PC-3 (cell line): ENCODE results near the gene EMC8.

Experiments
- CTCF ChIP-seq: fragments of 300-600 bp; sonication (generic); conservative IDR thresholded peaks from 2 replicates; pipeline ENCODE4 v1.5.1; 2017; ENCODE audit warnings: antibody characterized with exemption, low read depth, mild to moderate bottlenecking, low read length
- EZH2 ChIP-seq: fragments of 300-600 bp; sonication (generic); IDR thresholded peaks from one replicate; pipeline ENCODE4 v1.6.1; 2017; ENCODE audit warnings: antibody characterized with exemption, mild to moderate bottlenecking, low read length; ENCODE audit not compliant: unreplicated experiment
- EZH2phosphoT487 ChIP-seq: fragments of 300-600 bp; sonication (generic); IDR thresholded peaks from 2 replicates; pipeline ENCODE4 v1.6.1; 2018; ENCODE audit warnings: mild to moderate bottlenecking, antibody characterized with exemption, low read length, borderline replicate concordance

- no peak for TF ChIP-seq CTCF
- no peak for TF ChIP-seq EZH2phosphoT487
- TF ChIP-seq EZH2, result no peak
Measured at GRCh38 chr16:85746460-85747215, 52.7 kb downstream of the EMC8 start.
